ENCODE results near the gene WDR77.

Gene WDR77

GRCh38 chr1:111448918-111449702, at the start of gene WDR77, which contains the start of gene ATP5PB:
Gene WDR77, minus strand, starts transcription at chr1:111449256. Its CDS starts 87 bp downstream, at chr1:111449169.
Gene ATP5PB, plus strand, starts transcription at chr1:111449464. Its CDS starts 78 bp downstream, at chr1:111449542.
- peak within 1 kb of the TSS; percentile 99 for H3K4me3 Mint-ChIP-seq
- peaks cover 52% of the 10 kb centered on the region for H3K4me1 Mint-ChIP-seq (ENCODE audit: low read depth)
- no peaks in the 10 kb centered on the region for H3K9me3 Mint-ChIP-seq
- DNase-seq (ENCODE audit: low spot score) = peak; percentile 94
- H3K27me3 Mint-ChIP-seq (ENCODE audit: low read depth) = no peaks in the 10 kb centered on the region
- H3K36me3 Mint-ChIP-seq (ENCODE audit: low read depth) = peaks cover 51% of the 10 kb centered on the region
- peak within 1 kb of the TSS; percentile 97 for H3K27ac Mint-ChIP-seq

DNA sequence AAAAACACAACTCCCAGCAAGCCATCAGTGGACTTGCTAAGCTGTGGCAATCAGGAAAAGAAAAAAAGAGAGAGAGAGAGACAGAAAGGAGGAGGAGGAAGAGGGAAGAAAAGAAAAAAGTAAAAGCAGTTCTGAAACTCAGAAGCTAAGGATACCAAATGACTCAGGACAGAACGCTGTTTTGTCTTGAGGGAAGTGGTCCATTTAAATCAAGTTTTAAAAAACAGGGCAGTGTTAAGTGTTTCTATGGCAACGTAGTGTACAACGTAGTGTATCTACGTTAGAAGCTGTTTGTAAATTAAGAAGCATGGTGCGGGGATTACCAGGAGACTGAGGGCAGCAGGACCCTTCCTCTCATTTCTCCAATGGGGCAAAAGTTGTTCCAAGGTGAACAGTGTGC, 48.5 kb upstream of the WDR77 start:
- no peak for DNase-seq (ENCODE audit: low spot score)
- Mint-ChIP-seq H3K9me3 (peaks cover 32% of the 10 kb centered on the region), H3K4me1 (ENCODE audit: low read depth) (peaks cover 27% of the 10 kb centered on the region), H3K27me3 (ENCODE audit: low read depth) (no peaks in the 10 kb centered on the region), H3K36me3 (ENCODE audit: low read depth) (peaks cover 16% of the 10 kb centered on the region), H3K4me3 (no peak overlapping the region), H3K27ac (no peak overlapping the region)

GRCh38 chr1:111496398-111496797, 47.3 kb upstream of the WDR77 start:
- no peak overlapping the region for H3K4me3 Mint-ChIP-seq
- H3K27ac Mint-ChIP-seq = no peak overlapping the region

GRCh38 chr1:111491070-111491469, 42.0 kb upstream of the WDR77 start:
- Mint-ChIP-seq H3K27ac (no peak overlapping the region), H3K4me3 (no peak overlapping the region), H3K4me1 (ENCODE audit: low read depth) (no peaks in the 10 kb centered on the region), H3K27me3 (ENCODE audit: low read depth) (no peaks in the 10 kb centered on the region), H3K36me3 (ENCODE audit: low read depth) (peaks cover 6% of the 10 kb centered on the region), H3K9me3 (peaks cover 17% of the 10 kb centered on the region)
- DNase-seq (ENCODE audit: low spot score) = no peak

More at GRCh38 chr1:111496398-111496797, 47.3 kb upstream of the WDR77 start:
- Mint-ChIP-seq H3K4me1 (ENCODE audit: low read depth) (peaks cover 21% of the 10 kb centered on the region), H3K36me3 (ENCODE audit: low read depth) (peaks cover 16% of the 10 kb centered on the region), H3K9me3 (peaks cover 32% of the 10 kb centered on the region), H3K27me3 (ENCODE audit: low read depth) (no peaks in the 10 kb centered on the region)
- no peak for DNase-seq (ENCODE audit: low spot score)

- no peak overlapping the region for H3K4me3 Mint-ChIP-seq
- no peak for DNase-seq (ENCODE audit: low spot score)
- no peaks in the 10 kb centered on the region for H3K27me3 Mint-ChIP-seq (ENCODE audit: low read depth)
- H3K27ac Mint-ChIP-seq = no peak overlapping the region
- peaks cover 2% of the 10 kb centered on the region for H3K36me3 Mint-ChIP-seq (ENCODE audit: low read depth)
- H3K9me3 Mint-ChIP-seq = peaks cover 10% of the 10 kb centered on the region
- H3K4me1 Mint-ChIP-seq (ENCODE audit: low read depth) = no peaks in the 10 kb centered on the region
Measured at GRCh38 chr1:111490220-111490619, 41.2 kb upstream of the WDR77 start.

DNA sequence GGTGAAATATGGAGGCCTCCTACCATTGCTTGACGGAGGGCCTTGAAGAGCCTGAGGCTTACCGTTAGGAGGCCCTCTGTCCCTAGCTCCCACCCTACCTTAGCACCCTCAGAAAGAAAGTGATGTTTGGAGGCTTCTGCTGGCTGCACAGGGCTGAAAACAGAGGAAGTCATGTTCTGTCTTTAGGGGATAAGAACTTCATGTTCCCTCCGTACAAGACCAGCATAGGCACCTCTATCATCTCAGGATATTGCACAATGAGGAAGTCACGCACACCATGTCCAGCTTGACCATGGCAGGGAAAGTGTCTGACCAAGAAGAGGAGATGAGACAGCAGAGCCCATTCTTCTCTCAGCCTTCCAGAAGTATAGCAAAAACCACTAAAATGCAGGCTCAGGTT, 40.5 kb upstream of the WDR77 start:
- Mint-ChIP-seq H3K4me3 (no peak overlapping the region), H3K36me3 (ENCODE audit: low read depth) (no peaks in the 10 kb centered on the region), H3K27me3 (ENCODE audit: low read depth) (no peaks in the 10 kb centered on the region), H3K9me3 (peaks cover 5% of the 10 kb centered on the region), H3K4me1 (ENCODE audit: low read depth) (no peaks in the 10 kb centered on the region), H3K27ac (no peak overlapping the region)
- no peak for DNase-seq (ENCODE audit: low spot score)

DNA sequence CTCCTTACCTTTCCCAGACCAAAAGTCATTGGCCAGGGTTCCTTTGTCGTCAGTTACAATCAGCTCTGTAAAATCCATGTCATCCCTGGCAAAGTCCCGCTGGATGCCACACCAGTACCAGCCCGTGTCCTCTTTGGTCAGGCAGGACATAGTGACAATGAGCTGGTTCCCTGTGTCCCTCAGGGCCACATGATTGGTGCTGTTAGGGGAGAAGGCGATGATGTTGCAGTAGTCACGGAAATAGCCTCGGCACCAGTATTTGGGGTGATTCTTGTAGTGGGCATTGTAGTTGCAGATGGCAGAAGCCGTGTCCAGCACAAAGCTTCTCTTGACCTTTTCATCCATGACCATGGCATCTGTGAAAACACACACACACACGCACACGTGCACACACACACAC, 39.6 kb upstream of the WDR77 start:
- Mint-ChIP-seq H3K36me3 (ENCODE audit: low read depth) (no peaks in the 10 kb centered on the region), H3K4me3 (no peak overlapping the region), H3K4me1 (ENCODE audit: low read depth) (no peaks in the 10 kb centered on the region), H3K27me3 (ENCODE audit: low read depth) (peaks cover 3% of the 10 kb centered on the region), H3K27ac (no peak overlapping the region), H3K9me3 (no peaks in the 10 kb centered on the region)
- DNase-seq (ENCODE audit: low spot score) = no peak

DNA sequence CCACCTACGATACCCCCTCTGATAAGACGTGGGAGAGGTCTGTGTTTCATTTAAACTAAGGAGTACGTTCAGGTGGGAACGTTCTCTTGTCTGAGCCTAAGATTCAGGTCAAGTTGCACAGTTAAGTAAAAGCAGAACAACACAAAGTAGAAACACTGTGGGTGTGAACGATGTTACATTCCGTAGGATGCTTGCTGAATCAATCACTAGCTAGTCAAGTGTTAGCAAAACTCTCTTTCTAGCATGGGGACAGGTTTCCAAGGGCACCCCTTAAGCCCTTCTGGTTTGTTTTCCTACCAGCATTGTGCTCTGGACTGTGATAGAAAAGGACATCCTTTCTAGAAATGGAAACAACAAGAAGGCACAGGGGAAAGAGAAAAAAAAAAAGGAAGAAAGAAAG, 38.1 kb upstream of the WDR77 start:
- Mint-ChIP-seq H3K9me3 (no peaks in the 10 kb centered on the region), H3K27ac (no peak overlapping the region), H3K4me3 (no peak overlapping the region), H3K27me3 (ENCODE audit: low read depth) (peaks cover 4% of the 10 kb centered on the region), H3K36me3 (ENCODE audit: low read depth) (no peaks in the 10 kb centered on the region), H3K4me1 (ENCODE audit: low read depth) (peaks cover 4% of the 10 kb centered on the region)
- no peak for DNase-seq (ENCODE audit: low spot score)

DNA sequence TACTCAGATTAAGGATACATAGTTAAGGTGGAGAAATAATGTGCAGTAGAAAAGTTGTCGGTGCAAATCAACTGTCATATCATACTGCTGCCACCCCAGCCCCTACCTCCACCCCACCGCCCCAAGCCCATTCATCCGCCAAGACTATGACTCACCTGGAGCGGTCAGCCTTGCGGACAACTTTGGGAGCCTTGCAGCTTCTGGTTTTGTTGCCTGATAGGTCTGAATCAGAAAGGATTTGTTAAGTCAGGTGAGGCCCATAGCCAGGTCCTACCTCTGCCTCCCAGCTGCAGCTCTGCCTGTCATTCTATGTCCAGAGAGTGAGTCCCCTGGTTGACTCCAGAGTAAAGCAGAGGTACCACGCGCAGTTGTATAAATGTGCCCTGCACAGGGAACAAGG, 37.4 kb upstream of the WDR77 start:
- no peak overlapping the region for H3K27ac Mint-ChIP-seq
- H3K27me3 Mint-ChIP-seq (ENCODE audit: low read depth) = peaks cover 6% of the 10 kb centered on the region
- no peaks in the 10 kb centered on the region for H3K36me3 Mint-ChIP-seq (ENCODE audit: low read depth)

GRCh38 chr1:111484391-111485026, 35.5 kb upstream of the WDR77 start:
- H3K4me3 Mint-ChIP-seq = no peak overlapping the region
- H3K9me3 Mint-ChIP-seq = no peaks in the 10 kb centered on the region

More for the DNA sequence above, 37.4 kb upstream of the WDR77 start:
- no peak overlapping the region for H3K4me3 Mint-ChIP-seq
- peaks cover 4% of the 10 kb centered on the region for H3K4me1 Mint-ChIP-seq (ENCODE audit: low read depth)
- H3K9me3 Mint-ChIP-seq = no peaks in the 10 kb centered on the region
- no peak for DNase-seq (ENCODE audit: low spot score)

GRCh38 chr1:111483876-111484275, 34.8 kb upstream of the WDR77 start:
- no peaks in the 10 kb centered on the region for H3K9me3 Mint-ChIP-seq
- H3K36me3 Mint-ChIP-seq (ENCODE audit: low read depth) = no peaks in the 10 kb centered on the region
- no peak overlapping the region for H3K27ac Mint-ChIP-seq
- H3K4me1 Mint-ChIP-seq (ENCODE audit: low read depth) = peaks cover 8% of the 10 kb centered on the region
- no peak overlapping the region for H3K4me3 Mint-ChIP-seq
- peaks cover 18% of the 10 kb centered on the region for H3K27me3 Mint-ChIP-seq (ENCODE audit: low read depth)
- DNase-seq (ENCODE audit: low spot score) = no peak

More at GRCh38 chr1:111484391-111485026, 35.5 kb upstream of the WDR77 start:
- no peak for DNase-seq (ENCODE audit: low spot score)
- Mint-ChIP-seq H3K36me3 (ENCODE audit: low read depth) (no peaks in the 10 kb centered on the region), H3K27ac (no peak overlapping the region), H3K27me3 (ENCODE audit: low read depth) (peaks cover 16% of the 10 kb centered on the region), H3K4me1 (ENCODE audit: low read depth) (peaks cover 8% of the 10 kb centered on the region)

DNA sequence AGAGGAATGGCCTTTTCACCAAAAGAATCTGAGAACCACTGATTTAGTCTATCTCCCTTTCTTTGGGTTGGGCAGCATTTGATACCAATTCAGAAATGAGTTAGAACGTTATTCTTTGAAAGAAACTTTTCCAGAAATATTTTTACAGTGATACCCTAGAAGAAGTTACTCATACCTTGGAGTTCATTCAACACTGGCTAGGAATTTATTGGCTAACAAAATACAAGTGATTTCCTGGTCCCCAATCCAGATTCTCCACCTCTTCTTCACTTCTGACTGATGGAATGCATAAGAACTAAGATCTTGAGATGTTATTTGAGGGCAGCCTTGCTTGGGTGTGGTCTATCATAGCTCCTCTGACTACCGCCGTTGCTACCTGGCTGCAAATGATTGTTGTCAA, 34.1 kb upstream of the WDR77 start:
- Mint-ChIP-seq H3K4me3 (no peak overlapping the region), H3K4me1 (ENCODE audit: low read depth) (peaks cover 13% of the 10 kb centered on the region), H3K9me3 (no peaks in the 10 kb centered on the region), H3K27ac (no peak overlapping the region), H3K36me3 (ENCODE audit: low read depth) (peaks cover 4% of the 10 kb centered on the region), H3K27me3 (ENCODE audit: low read depth) (peaks cover 18% of the 10 kb centered on the region)
- DNase-seq (ENCODE audit: low spot score) = no peak

DNA sequence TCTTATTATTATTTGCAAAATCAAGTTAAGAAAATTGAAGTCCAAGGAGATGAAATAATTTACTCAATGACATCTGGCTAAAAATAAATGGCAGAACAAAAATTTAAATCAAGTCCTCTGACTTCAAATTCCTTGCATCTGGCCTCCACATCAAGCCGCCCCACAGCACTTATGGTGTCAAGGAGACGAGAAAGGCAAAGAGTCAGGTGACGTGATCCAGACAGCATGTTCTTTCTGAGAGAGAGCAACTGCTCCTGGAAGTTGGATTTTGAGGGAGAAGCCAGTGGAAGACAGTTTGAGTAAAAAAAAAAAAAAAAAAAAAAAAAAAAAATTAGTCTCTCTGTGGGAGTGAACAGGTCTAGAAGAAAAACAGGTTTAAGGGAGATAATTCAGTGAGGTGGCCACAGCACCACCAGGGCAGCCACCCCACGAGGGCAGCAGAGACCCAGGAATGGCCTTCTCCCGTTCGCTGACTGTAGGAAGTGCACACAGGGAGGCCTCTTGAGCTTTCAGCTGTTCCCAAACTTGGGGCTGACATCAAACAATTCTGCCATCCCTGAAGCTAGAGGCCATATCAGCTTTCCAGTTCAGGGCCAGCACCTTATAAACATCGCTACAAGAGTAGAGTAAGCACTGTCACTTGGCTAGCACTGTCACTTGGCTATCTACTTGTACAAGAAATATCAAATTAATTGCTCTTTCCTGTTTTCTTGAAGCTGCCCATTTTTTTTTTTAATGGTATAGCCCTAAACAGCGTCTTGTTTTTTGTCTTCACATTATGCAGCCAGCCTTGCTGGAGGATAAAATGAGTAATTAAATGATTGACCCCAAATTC, 32.5 kb upstream of the WDR77 start:
- no peaks in the 10 kb centered on the region for H3K9me3 Mint-ChIP-seq
- peaks cover 21% of the 10 kb centered on the region for H3K27me3 Mint-ChIP-seq (ENCODE audit: low read depth)
- DNase-seq (ENCODE audit: low spot score) = peak; percentile 52
- H3K4me3 Mint-ChIP-seq = no peak overlapping the region
- H3K27ac Mint-ChIP-seq = no peak overlapping the region
- H3K4me1 Mint-ChIP-seq (ENCODE audit: low read depth) = peaks cover 28% of the 10 kb centered on the region
- H3K36me3 Mint-ChIP-seq (ENCODE audit: low read depth) = peaks cover 14% of the 10 kb centered on the region

DNA sequence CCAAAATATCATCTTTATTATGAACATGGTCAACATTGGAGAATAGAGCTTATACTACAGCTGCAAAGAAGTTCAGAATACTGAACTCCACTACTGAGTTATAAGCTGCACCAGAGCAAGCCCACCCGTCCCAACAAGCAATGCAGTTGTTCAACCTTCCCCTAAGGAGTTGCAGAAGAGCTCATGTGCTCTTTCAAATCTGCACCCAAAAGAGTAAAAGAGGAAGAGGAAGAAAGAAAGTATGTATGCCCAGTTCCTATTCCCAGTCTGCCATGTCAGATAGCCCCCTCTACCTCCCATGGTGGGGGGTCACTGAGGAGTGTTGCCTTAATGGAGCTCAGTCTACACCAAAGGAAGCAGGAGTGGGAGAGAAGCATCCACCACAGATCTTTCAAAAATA, 31.6 kb upstream of the WDR77 start:
- Mint-ChIP-seq H3K9me3 (no peaks in the 10 kb centered on the region), H3K36me3 (ENCODE audit: low read depth) (peaks cover 16% of the 10 kb centered on the region), H3K27me3 (ENCODE audit: low read depth) (peaks cover 21% of the 10 kb centered on the region), H3K4me3 (no peak overlapping the region), H3K27ac (no peak overlapping the region), H3K4me1 (ENCODE audit: low read depth) (peaks cover 33% of the 10 kb centered on the region)
- no peak for DNase-seq (ENCODE audit: low spot score)
